ENCODE measurements around the gene CATSPERD. TPM values are rescaled to one million over a fixed set of nuclear protein-coding genes. Genes with fewer than 3 reads are reported as not detected.
A peak's percentile ranks its signal among the peaks of the same experiment; 100 is the strongest.

Gene CATSPERD
- polyA plus RNA-seq, 1 donor (not counting 4 experiments of a cell fraction or from before 2014, with no cell fraction given), result not detected

GRCh38 chr19:5690125-5690954 is 30.1 kb upstream of the CATSPERD start, which contains the start of gene RPL36:
Gene RPL36, plus strand, starts transcription at chr19:5690295. Its CDS starts 213 bp downstream, at chr19:5690508.
- Histone ChIP-seq H3K9me3 (ENCODE audit: control insufficient read depth, low read depth, low read length) (no peaks in the 10 kb centered on the region), H3K4me1 (ENCODE audit: control insufficient read depth, extremely low read depth, insufficient read depth, low read length) (peaks cover 7% of the 10 kb centered on the region), H3K27me3 (ENCODE audit: control insufficient read depth, extremely low read depth, insufficient read depth, low read length) (no peaks in the 10 kb centered on the region), H3K79me2 (ENCODE audit: control insufficient read depth, insufficient read depth, low read length) (peaks cover 52% of the 10 kb centered on the region), H3K36me3 (ENCODE audit: control insufficient read depth in 2 of 2, extremely low read depth in 1 of 2, insufficient read depth in 2 of 2, low read length in 2 of 2) (peaks cover 12 to 38% of the 10 kb centered on the region in 2 experiments), H3K9ac (ENCODE audit: control insufficient read depth, extremely low read depth, insufficient read depth, low read length) (peak within 1 kb of the TSS; percentile 98), H3K4me3 (ENCODE audit: control insufficient read depth in 2 of 3, extremely low read depth in 1 of 3, insufficient read depth in 2 of 3, low read depth in 1 of 3, low read length in 3 of 3) (peak within 1 kb of the TSS; percentile 81 to 84 (median 82)), H3K9me1 (ENCODE audit: control insufficient read depth, extremely low read depth, insufficient read depth, low read length) (no peaks in the 10 kb centered on the region), H3K4me2 (ENCODE audit: control insufficient read depth, extremely low read depth, insufficient read depth, low read depth, low read length) (peak within 1 kb of the TSS; percentile 84), H4K20me1 (ENCODE audit: control insufficient read depth, extremely low read depth, insufficient read depth, low read length) (peaks cover 43% of the 10 kb centered on the region), H3K27ac (ENCODE audit: control insufficient read depth, insufficient read depth, low read length) (peak within 1 kb of the TSS; percentile 89), H2AFZ (ENCODE audit: control insufficient read depth, low read length) (no peak within 1 kb of the TSS)
- no peak for FAIRE-seq
- dilution Hi-C loops (cut with MboI; ENCODE audit: extremely low pct_ligation_motif_present, low sequenced_read_pairs), result no loop called here
- TF ChIP-seq EZH2 (IDR thresholded peaks at IDR 0.05; ENCODE audit: low read length) (no peak), CTCF (optimal IDR thresholded peaks at IDR 0.05 in 1 of 3, IDR thresholded peaks at IDR 0.05 in 1 of 3, conservative IDR thresholded peaks at IDR 0.05 in 1 of 3; ENCODE audit: extremely low read depth in 1 of 3, insufficient read depth in 2 of 3, low read length in 3 of 3) (peak; percentile 99 to 100 (median 100))
- DNase-seq (ENCODE audit: low read depth, low spot score), result peak; percentile 80

GRCh38 chr19:5690955-5691821 is 29.2 kb upstream of the CATSPERD start:
- peak overlapping the region; percentile 89 for H3K27ac ChIP-seq (ENCODE audit: control insufficient read depth, insufficient read depth, low read length)
- H3K79me2 ChIP-seq (ENCODE audit: control insufficient read depth, insufficient read depth, low read length), result peaks cover 52% of the 10 kb centered on the region
- peaks cover 7% of the 10 kb centered on the region for H3K4me1 ChIP-seq (ENCODE audit: control insufficient read depth, extremely low read depth, insufficient read depth, low read length)
- FAIRE-seq, result no peak
- peak overlapping the region; percentile 81 to 84 (median 82) for H3K4me3 ChIP-seq (ENCODE audit: control insufficient read depth in 2 of 3, extremely low read depth in 1 of 3, insufficient read depth in 2 of 3, low read depth in 1 of 3, low read length in 3 of 3)
- no peaks in the 10 kb centered on the region for H3K9me1 ChIP-seq (ENCODE audit: control insufficient read depth, extremely low read depth, insufficient read depth, low read length)
- H2AFZ ChIP-seq (ENCODE audit: control insufficient read depth, low read length), result no peak overlapping the region
- TF ChIP-seq CTCF (optimal IDR thresholded peaks at IDR 0.05 in 1 of 3, IDR thresholded peaks at IDR 0.05 in 1 of 3, conservative IDR thresholded peaks at IDR 0.05 in 1 of 3; ENCODE audit: extremely low read depth in 1 of 3, insufficient read depth in 2 of 3, low read length in 3 of 3) (no peak), EZH2 (IDR thresholded peaks at IDR 0.05; ENCODE audit: low read length) (no peak)
- H3K27me3 ChIP-seq (ENCODE audit: control insufficient read depth, extremely low read depth, insufficient read depth, low read length), result no peaks in the 10 kb centered on the region
- H3K9me3 ChIP-seq (ENCODE audit: control insufficient read depth, low read depth, low read length), result no peaks in the 10 kb centered on the region
- no peak for DNase-seq (ENCODE audit: low read depth, low spot score)
- peaks cover 43% of the 10 kb centered on the region for H4K20me1 ChIP-seq (ENCODE audit: control insufficient read depth, extremely low read depth, insufficient read depth, low read length)
- peaks cover 14 to 47% of the 10 kb centered on the region in 2 experiments for H3K36me3 ChIP-seq (ENCODE audit: control insufficient read depth in 2 of 2, extremely low read depth in 1 of 2, insufficient read depth in 2 of 2, low read length in 2 of 2)
- dilution Hi-C loops (cut with MboI; ENCODE audit: extremely low pct_ligation_motif_present, low sequenced_read_pairs), result no loop called here
- peak overlapping the region; percentile 98 for H3K9ac ChIP-seq (ENCODE audit: control insufficient read depth, extremely low read depth, insufficient read depth, low read length)
- H3K4me2 ChIP-seq (ENCODE audit: control insufficient read depth, extremely low read depth, insufficient read depth, low read depth, low read length), result peak overlapping the region; percentile 84
